B cell (primary cell): Measurements from ENCODE around the gene GRK5.

Experiments used
- EZH2 ChIP-seq: IDR thresholded peaks from 2 replicates; pipeline ENCODE4 v1.6.1; 2012; ENCODE audit warnings: borderline replicate concordance, low read depth, mild to moderate bottlenecking, moderate library complexity, low read length; ENCODE audit not compliant: insufficient read depth, poor library complexity, severe bottlenecking
- TF ChIP-seq, protein P1 (sequence below): fragments of 200-600 bp; IDR thresholded peaks from one replicate; pipeline ENCODE4 v1.8.0; 2022; ENCODE audit warnings: antibody characterized with exemption, mild to moderate bottlenecking

- no peak for TF ChIP-seq EZH2
- TF ChIP-seq, protein P1, sequence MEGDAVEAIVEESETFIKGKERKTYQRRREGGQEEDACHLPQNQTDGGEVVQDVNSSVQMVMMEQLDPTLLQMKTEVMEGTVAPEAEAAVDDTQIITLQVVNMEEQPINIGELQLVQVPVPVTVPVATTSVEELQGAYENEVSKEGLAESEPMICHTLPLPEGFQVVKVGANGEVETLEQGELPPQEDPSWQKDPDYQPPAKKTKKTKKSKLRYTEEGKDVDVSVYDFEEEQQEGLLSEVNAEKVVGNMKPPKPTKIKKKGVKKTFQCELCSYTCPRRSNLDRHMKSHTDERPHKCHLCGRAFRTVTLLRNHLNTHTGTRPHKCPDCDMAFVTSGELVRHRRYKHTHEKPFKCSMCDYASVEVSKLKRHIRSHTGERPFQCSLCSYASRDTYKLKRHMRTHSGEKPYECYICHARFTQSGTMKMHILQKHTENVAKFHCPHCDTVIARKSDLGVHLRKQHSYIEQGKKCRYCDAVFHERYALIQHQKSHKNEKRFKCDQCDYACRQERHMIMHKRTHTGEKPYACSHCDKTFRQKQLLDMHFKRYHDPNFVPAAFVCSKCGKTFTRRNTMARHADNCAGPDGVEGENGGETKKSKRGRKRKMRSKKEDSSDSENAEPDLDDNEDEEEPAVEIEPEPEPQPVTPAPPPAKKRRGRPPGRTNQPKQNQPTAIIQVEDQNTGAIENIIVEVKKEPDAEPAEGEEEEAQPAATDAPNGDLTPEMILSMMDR, result no peak
Observed at GRCh38 chr10:119350502-119351097, 143.2 kb downstream of the GRK5 start.
